Activated naive CD4-positive, alpha-beta T cell treated with anti-CD3 and anti-CD28 coated beads, Interleukin-2, amount 50 U/mL, for 24 hours (primary cell): ENCODE data around the gene UHRF1.
"Not testable (repeated sequence)": the region's sequence is repeated elsewhere in the genome, so short reads cannot be mapped to it uniquely, and the experiment has no call there.

Source experiments
- H3K27ac Mint-ChIP-seq: one replicate; pipeline ENCODE4 v1.8.0; 2021; ENCODE audit warnings: mild to moderate bottlenecking, mixed read lengths
- H3K27me3 Mint-ChIP-seq: one replicate; pipeline ENCODE4 v1.8.0; 2021; ENCODE audit warnings: mixed read lengths
- H3K36me3 Mint-ChIP-seq: one replicate; pipeline ENCODE4 v1.8.0; 2021; ENCODE audit warnings: mixed read lengths
- H3K4me1 Mint-ChIP-seq: one replicate; pipeline ENCODE4 v1.8.0; 2021; ENCODE audit warnings: mixed read lengths
- H3K4me3 Mint-ChIP-seq: one replicate; pipeline ENCODE4 v1.8.0; 2021; ENCODE audit warnings: mild to moderate bottlenecking, mixed read lengths
- H3K9me3 Mint-ChIP-seq: one replicate; pipeline ENCODE4 v1.8.0; 2021; ENCODE audit warnings: mixed read lengths

The UHRF1 gene

GRCh38 chr19:4887803-4888202, 21.5 kb upstream of the UHRF1 start:
- not testable (repeated sequence) for H3K4me1 Mint-ChIP-seq, H3K36me3 Mint-ChIP-seq, H3K27ac Mint-ChIP-seq, H3K4me3 Mint-ChIP-seq, H3K27me3 Mint-ChIP-seq, H3K9me3 Mint-ChIP-seq

- H3K4me3 Mint-ChIP-seq: no peak overlapping the region
- no peaks in the 10 kb centered on the region for H3K9me3 Mint-ChIP-seq
- H3K36me3 Mint-ChIP-seq: peaks cover 3% of the 10 kb centered on the region
- no peaks in the 10 kb centered on the region for H3K4me1 Mint-ChIP-seq
- H3K27ac Mint-ChIP-seq: no peak overlapping the region
- no peaks in the 10 kb centered on the region for H3K27me3 Mint-ChIP-seq
Observed at GRCh38 chr19:4889034-4889815, 20.1 kb upstream of the UHRF1 start.

- Mint-ChIP-seq H3K27ac (no peak overlapping the region), H3K27me3 (no peaks in the 10 kb centered on the region), H3K4me3 (no peak overlapping the region), H3K36me3 (peaks cover 3% of the 10 kb centered on the region), H3K9me3 (no peaks in the 10 kb centered on the region), H3K4me1 (no peaks in the 10 kb centered on the region)
Observed at GRCh38 chr19:4891066-4891465, 18.2 kb upstream of the UHRF1 start.

GRCh38 chr19:4892962-4893361, 16.3 kb upstream of the UHRF1 start:
- not testable (repeated sequence) for H3K4me3 Mint-ChIP-seq, H3K9me3 Mint-ChIP-seq, H3K27ac Mint-ChIP-seq, H3K4me1 Mint-ChIP-seq, H3K27me3 Mint-ChIP-seq, H3K36me3 Mint-ChIP-seq

GRCh38 chr19:4896372-4896771, 12.9 kb upstream of the UHRF1 start:
- H3K4me1 Mint-ChIP-seq: no peaks in the 10 kb centered on the region
- H3K36me3 Mint-ChIP-seq: no peaks in the 10 kb centered on the region
- no peaks in the 10 kb centered on the region for H3K27me3 Mint-ChIP-seq
- H3K4me3 Mint-ChIP-seq: no peak overlapping the region
- no peaks in the 10 kb centered on the region for H3K9me3 Mint-ChIP-seq
- H3K27ac Mint-ChIP-seq: peak overlapping the region; percentile 23

- Mint-ChIP-seq H3K36me3 (no peaks in the 10 kb centered on the region), H3K4me3 (no peak overlapping the region), H3K9me3 (no peaks in the 10 kb centered on the region), H3K4me1 (peaks cover 2% of the 10 kb centered on the region), H3K27me3 (no peaks in the 10 kb centered on the region), H3K27ac (no peak overlapping the region)
Observed at GRCh38 chr19:4897146-4897545, 12.2 kb upstream of the UHRF1 start.

- H3K4me1 Mint-ChIP-seq, H3K4me3 Mint-ChIP-seq, H3K9me3 Mint-ChIP-seq, H3K27ac Mint-ChIP-seq, H3K36me3 Mint-ChIP-seq, H3K27me3 Mint-ChIP-seq: not testable (repeated sequence)
Observed at GRCh38 chr19:4900879-4901278, 8.4 kb upstream of the UHRF1 start.

- Mint-ChIP-seq H3K9me3 (no peaks in the 10 kb centered on the region), H3K27ac (peak within 1 kb of the TSS; percentile 10), H3K27me3 (no peaks in the 10 kb centered on the region), H3K4me1 (peaks cover 10% of the 10 kb centered on the region), H3K4me3 (no peak within 1 kb of the TSS), H3K36me3 (no peaks in the 10 kb centered on the region)
Observed at GRCh38 chr19:4902796-4903195, 6.5 kb upstream of the UHRF1 start, which contains the start of gene ARRDC5. ARRDC5 (minus strand) TSS chr19:4902896; CDS start chr19:4902825, 71 bp downstream.

- Mint-ChIP-seq H3K36me3 (no peaks in the 10 kb centered on the region), H3K27me3 (no peaks in the 10 kb centered on the region), H3K4me3 (no peak overlapping the region), H3K27ac (no peak overlapping the region), H3K9me3 (no peaks in the 10 kb centered on the region), H3K4me1 (peaks cover 20% of the 10 kb centered on the region)
Observed at GRCh38 chr19:4904481-4904880, 4.8 kb upstream of the UHRF1 start.

GRCh38 chr19:4906963-4907362, 2.3 kb upstream of the UHRF1 start:
- no peak overlapping the region for H3K27ac Mint-ChIP-seq
- H3K4me1 Mint-ChIP-seq: peaks cover 35% of the 10 kb centered on the region
- H3K4me3 Mint-ChIP-seq: no peak overlapping the region
- no peaks in the 10 kb centered on the region for H3K9me3 Mint-ChIP-seq
- peaks cover 3% of the 10 kb centered on the region for H3K36me3 Mint-ChIP-seq
- H3K27me3 Mint-ChIP-seq: no peaks in the 10 kb centered on the region

GRCh38 chr19:4908360-4908759, 941 bp upstream of the UHRF1 start:
- Mint-ChIP-seq H3K9me3 (no peaks in the 10 kb centered on the region), H3K4me3 (peak overlapping the region; percentile 57), H3K27me3 (no peaks in the 10 kb centered on the region), H3K4me1 (peaks cover 40% of the 10 kb centered on the region), H3K36me3 (peaks cover 3% of the 10 kb centered on the region), H3K27ac (peak overlapping the region; percentile 73)

- peaks cover 41% of the 10 kb centered on the region for H3K4me1 Mint-ChIP-seq
- H3K36me3 Mint-ChIP-seq: peaks cover 3% of the 10 kb centered on the region
- no peak overlapping the region for H3K27ac Mint-ChIP-seq
Observed at GRCh38 chr19:4908781-4909155, 533 bp upstream of the UHRF1 start.

GRCh38 chr19:4909897-4910593, 744 bp downstream of the UHRF1 start:
- H3K9me3 Mint-ChIP-seq: no peaks in the 10 kb centered on the region
- peak overlapping the region; percentile 82 for H3K27ac Mint-ChIP-seq
- H3K4me3 Mint-ChIP-seq: peak overlapping the region; percentile 100
- H3K4me1 Mint-ChIP-seq: peaks cover 54% of the 10 kb centered on the region
- H3K27me3 Mint-ChIP-seq: no peaks in the 10 kb centered on the region
- H3K36me3 Mint-ChIP-seq: peaks cover 3% of the 10 kb centered on the region

More at GRCh38 chr19:4908781-4909155, 533 bp upstream of the UHRF1 start:
- H3K27me3 Mint-ChIP-seq: no peaks in the 10 kb centered on the region
- H3K4me3 Mint-ChIP-seq: peak overlapping the region; percentile 57
- H3K9me3 Mint-ChIP-seq: no peaks in the 10 kb centered on the region

- H3K4me1 Mint-ChIP-seq: peaks cover 60% of the 10 kb centered on the region
- peak overlapping the region; percentile 86 for H3K27ac Mint-ChIP-seq
- peaks cover 3% of the 10 kb centered on the region for H3K36me3 Mint-ChIP-seq
- no peaks in the 10 kb centered on the region for H3K27me3 Mint-ChIP-seq
- H3K9me3 Mint-ChIP-seq: no peaks in the 10 kb centered on the region
- H3K4me3 Mint-ChIP-seq: peak overlapping the region; percentile 100
Observed at GRCh38 chr19:4910594-4911281, 1.4 kb downstream of the UHRF1 start.

- Mint-ChIP-seq H3K4me1 (peaks cover 64% of the 10 kb centered on the region), H3K9me3 (no peaks in the 10 kb centered on the region), H3K27ac (peak overlapping the region; percentile 86), H3K36me3 (peaks cover 3% of the 10 kb centered on the region), H3K27me3 (no peaks in the 10 kb centered on the region), H3K4me3 (peak overlapping the region; percentile 100)
Observed at GRCh38 chr19:4911314-4911713, 2.0 kb downstream of the UHRF1 start.
